Loucy (cell line): ENCODE measurements around the gene RPS6KA4.

Experiments
- EZH2phosphoT487 ChIP-seq: fragments of 200-600 bp; IDR thresholded peaks from 2 replicates; pipeline ENCODE4 v1.6.1; 2018; ENCODE audit warnings: antibody characterized with exemption, mild to moderate bottlenecking, moderate library complexity, borderline replicate concordance
- TF ChIP-seq, protein P1 (sequence below): fragments of 200-600 bp; sonication (generic); conservative IDR thresholded peaks from 2 replicates; pipeline ENCODE4 v1.5.1; 2014; ENCODE audit warnings: mild to moderate bottlenecking, antibody characterized with exemption, low read length

DNA sequence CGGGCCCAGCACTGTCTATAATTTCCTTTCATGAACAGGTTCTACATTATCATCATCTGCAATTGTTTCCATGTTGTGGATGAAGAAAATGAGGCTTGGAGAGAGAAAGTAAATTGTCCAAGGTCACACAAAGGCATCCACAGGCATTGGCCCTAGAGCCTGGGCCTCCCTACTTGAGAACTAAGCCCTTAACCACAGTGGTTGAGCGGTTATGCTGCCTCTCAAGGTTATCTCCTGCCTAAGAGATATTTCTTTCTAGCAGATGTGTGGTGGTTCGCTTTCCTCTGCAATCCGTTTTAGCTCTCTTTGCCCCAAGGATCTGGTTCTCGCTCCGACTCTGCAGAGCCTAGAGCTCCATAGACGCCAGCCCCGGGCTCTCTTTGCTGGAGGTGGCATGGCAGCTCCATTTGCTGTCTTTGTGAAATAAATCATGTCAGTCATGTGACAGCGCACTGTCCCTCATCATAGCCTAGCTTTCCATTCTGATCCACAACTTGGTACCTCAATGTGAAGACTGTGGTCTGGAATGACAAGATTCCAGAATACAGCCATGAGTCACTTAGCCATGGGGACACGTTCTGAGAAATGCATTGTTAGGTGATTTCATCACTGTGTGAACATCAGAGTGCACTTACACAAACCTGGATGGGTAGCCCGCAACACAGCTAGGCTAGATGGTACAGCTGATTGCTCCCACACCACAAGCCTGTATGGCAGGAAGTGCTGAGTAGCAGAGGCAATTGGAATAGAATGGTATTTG, 27.2 kb downstream of the RPS6KA4 start:
- TF ChIP-seq, protein P1, sequence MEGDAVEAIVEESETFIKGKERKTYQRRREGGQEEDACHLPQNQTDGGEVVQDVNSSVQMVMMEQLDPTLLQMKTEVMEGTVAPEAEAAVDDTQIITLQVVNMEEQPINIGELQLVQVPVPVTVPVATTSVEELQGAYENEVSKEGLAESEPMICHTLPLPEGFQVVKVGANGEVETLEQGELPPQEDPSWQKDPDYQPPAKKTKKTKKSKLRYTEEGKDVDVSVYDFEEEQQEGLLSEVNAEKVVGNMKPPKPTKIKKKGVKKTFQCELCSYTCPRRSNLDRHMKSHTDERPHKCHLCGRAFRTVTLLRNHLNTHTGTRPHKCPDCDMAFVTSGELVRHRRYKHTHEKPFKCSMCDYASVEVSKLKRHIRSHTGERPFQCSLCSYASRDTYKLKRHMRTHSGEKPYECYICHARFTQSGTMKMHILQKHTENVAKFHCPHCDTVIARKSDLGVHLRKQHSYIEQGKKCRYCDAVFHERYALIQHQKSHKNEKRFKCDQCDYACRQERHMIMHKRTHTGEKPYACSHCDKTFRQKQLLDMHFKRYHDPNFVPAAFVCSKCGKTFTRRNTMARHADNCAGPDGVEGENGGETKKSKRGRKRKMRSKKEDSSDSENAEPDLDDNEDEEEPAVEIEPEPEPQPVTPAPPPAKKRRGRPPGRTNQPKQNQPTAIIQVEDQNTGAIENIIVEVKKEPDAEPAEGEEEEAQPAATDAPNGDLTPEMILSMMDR: no peak
- TF ChIP-seq EZH2phosphoT487: no peak
